IMR-90 (cell line): ENCODE measurements around the gene FBH1. TPM values are rescaled to one million over a fixed set of nuclear protein-coding genes. Genes with fewer than 3 reads are reported as not detected.

Experiments used
- ATAC-seq: fragments of 200-7000 bp; cut with Tn5 transposase; 2 replicates; pipeline ENCODE4 v1.9.1; 2020; ENCODE audit warnings: low read depth, mild to moderate bottlenecking, moderate library complexity
- BruUV-seq: library from RNA; stranded (reverse); fragments of 400-500 nt; replicated peaks from 2 replicates; lab custom pipeline; 2021; lab: Mats Ljungman, UMichigan
- CTCF ChIA-PET: fragments of 300-600 bp; formaldehyde crosslinking; extraction: SDS; loops from one replicate; lab custom pipeline; 2021; ENCODE audit warnings: antibody characterized with exemption; lab: Yijun Ruan, JAX
- POLR2A ChIA-PET: fragments of 300-600 bp; sonication (Branson Sonifier 250); formaldehyde crosslinking; loops from one replicate; lab custom pipeline; 2022; ENCODE audit warnings: antibody characterized with exemption; ENCODE audit not compliant: unreplicated experiment; lab: Charles Lee
- DNase-seq: peaks from one replicate; pipeline ENCODE4 v3.0.0; 2013
- H2AFZ ChIP-seq: replicated peaks from 2 replicates; pipeline ENCODE3; 2013; ENCODE audit warnings: low read length, mild to moderate bottlenecking; ENCODE audit not compliant: poor library complexity
- H2AK5ac ChIP-seq: 2 replicates; pipeline ENCODE4 v1.6.1; 2013; ENCODE audit warnings: low read depth, low read length, inconsistent platforms
- H2AK9ac ChIP-seq: replicated peaks from 2 replicates; pipeline ENCODE3; 2013; ENCODE audit warnings: mild to moderate bottlenecking, low read depth, low read length, moderate library complexity; ENCODE audit not compliant: poor library complexity
- H2BK120ac ChIP-seq: 2 replicates; pipeline ENCODE4 v1.6.1; 2013; ENCODE audit warnings: low read depth, low read length, inconsistent platforms
- H2BK15ac ChIP-seq: 3 replicates; pipeline ENCODE4 v1.6.1; 2013; ENCODE audit warnings: low read depth, low read length, inconsistent platforms
- H2BK20ac ChIP-seq: 2 replicates; pipeline ENCODE4 v1.6.1; 2013; ENCODE audit warnings: low read depth, mild to moderate bottlenecking, inconsistent platforms, low read length, moderate library complexity
- H2BK5ac ChIP-seq: 2 replicates; pipeline ENCODE4 v1.6.1; 2013; ENCODE audit warnings: mild to moderate bottlenecking, low read depth, low read length, inconsistent platforms; ENCODE audit not compliant: poor library complexity, severe bottlenecking
- H3K14ac ChIP-seq: replicated peaks from 2 replicates; pipeline ENCODE4 v1.6.1; 2013; ENCODE audit warnings: low read depth, low read length, inconsistent platforms
- H3K18ac ChIP-seq: 2 replicates; pipeline ENCODE4 v1.6.1; 2013; ENCODE audit warnings: low read depth, low read length, control low read depth
- H3K23ac ChIP-seq: 2 replicates; pipeline ENCODE4 v1.6.1; 2013; ENCODE audit warnings: low read depth, low read length, inconsistent platforms
- H3K27ac ChIP-seq: 2 replicates; pipeline ENCODE4 v1.5.1; 2013; ENCODE audit warnings: mild to moderate bottlenecking, control low read depth, low read length; ENCODE audit not compliant: insufficient read depth
- H3K27me3 ChIP-seq: 2 replicates; pipeline ENCODE4 v1.6.1; 2013; ENCODE audit warnings: low read length; ENCODE audit not compliant: control insufficient read depth, insufficient read depth
- H3K36me3 ChIP-seq: 2 replicates; pipeline ENCODE4 v1.6.1; 2013; ENCODE audit warnings: low read length, mixed read lengths; ENCODE audit not compliant: control insufficient read depth, insufficient read depth
- H3K4ac ChIP-seq: 2 replicates; pipeline ENCODE4 v1.6.1; 2013; ENCODE audit warnings: low read depth, low read length, inconsistent platforms
- H3K4me1 ChIP-seq: 2 replicates; pipeline ENCODE4 v1.6.1; 2013; ENCODE audit warnings: low read length, mixed read lengths; ENCODE audit not compliant: control insufficient read depth, insufficient read depth
- H3K4me2 ChIP-seq: 2 replicates; pipeline ENCODE4 v1.6.1; 2013; ENCODE audit warnings: low read depth, mild to moderate bottlenecking, control low read depth, low read length, moderate library complexity
- H3K4me3 ChIP-seq: 2 replicates; pipeline ENCODE4 v1.5.1; 2013; ENCODE audit warnings: low read depth, mild to moderate bottlenecking, control low read depth, low read length, moderate library complexity; ENCODE audit not compliant: insufficient read depth
- H3K56ac ChIP-seq: 2 replicates; pipeline ENCODE4 v1.6.1; 2013; ENCODE audit warnings: low read length, inconsistent platforms; ENCODE audit not compliant: insufficient read depth; ENCODE audit errors: extremely low read depth
- H3K79me1 ChIP-seq, 2 experiments: 2 replicates each; pipeline ENCODE4 v1.6.1; 2013; ENCODE audit warnings: low read length in 2 of 2, inconsistent platforms in 1 of 2, low read depth in 1 of 2
- H3K9ac ChIP-seq: 2 replicates; pipeline ENCODE4 v1.6.1; 2013; ENCODE audit warnings: low read depth, low read length, control low read depth
- H3K9me1 ChIP-seq: 2 replicates; pipeline ENCODE4 v1.6.1; 2013; ENCODE audit warnings: low read length, inconsistent platforms; ENCODE audit not compliant: insufficient read depth
- H3K9me3 ChIP-seq: 2 replicates; pipeline ENCODE4 v1.6.1; 2013; ENCODE audit warnings: low read length; ENCODE audit not compliant: control insufficient read depth, insufficient read depth
- H4K20me1 ChIP-seq: 2 replicates; pipeline ENCODE4 v1.6.1; 2013; ENCODE audit warnings: low read length, inconsistent platforms; ENCODE audit not compliant: insufficient read depth
- H4K5ac ChIP-seq: 2 replicates; pipeline ENCODE4 v1.6.1; 2013; ENCODE audit warnings: mild to moderate bottlenecking, low read depth, low read length, control low read depth
- H4K8ac ChIP-seq, 2 experiments: 2 replicates each; pipeline ENCODE4 v1.6.1; 2013; ENCODE audit warnings: low read depth in 2 of 2, low read length in 2 of 2, control low read depth in 1 of 2, inconsistent platforms in 1 of 2
- H4K91ac ChIP-seq: 2 replicates; pipeline ENCODE4 v1.6.1; 2013; ENCODE audit warnings: low read depth, low read length, inconsistent platforms; ENCODE audit not compliant: insufficient read depth
- BHLHE40 ChIP-seq: fragments of 150-350 bp; IDR thresholded peaks from 2 replicates; pipeline ENCODE4 v1.6.1; 2016; ENCODE audit warnings: mild to moderate bottlenecking, low read depth, low read length
- CEBPB ChIP-seq: IDR thresholded peaks from 2 replicates; pipeline ENCODE4 v1.6.1; 2012; ENCODE audit warnings: low read depth, low read length, improper control_type of control experiment
- CHD1 ChIP-seq: IDR thresholded peaks from 2 replicates; pipeline ENCODE4 v1.6.1; 2012; ENCODE audit warnings: low read depth, low read length, improper control_type of control experiment
- CTCF ChIP-seq: conservative IDR thresholded peaks from 2 replicates; pipeline ENCODE4 v1.5.1; 2012; ENCODE audit warnings: mild to moderate bottlenecking, low read depth, low read length, improper control_type of control experiment
- ELK1 ChIP-seq: fragments of 150-350 bp; IDR thresholded peaks from 2 replicates; pipeline ENCODE4 v1.6.1; 2016; ENCODE audit warnings: low read depth, mild to moderate bottlenecking, low read length, moderate library complexity, borderline replicate concordance
- FOS ChIP-seq: fragments of 150-350 bp; IDR thresholded peaks from 2 replicates; pipeline ENCODE4 v1.6.1; 2016; ENCODE audit warnings: low read depth, low read length
- MAFK ChIP-seq: IDR thresholded peaks from 2 replicates; pipeline ENCODE4 v1.6.1; 2012; ENCODE audit warnings: low read depth, low read length, improper control_type of control experiment
- MAZ ChIP-seq: IDR thresholded peaks from 2 replicates; pipeline ENCODE4 v1.6.1; 2012; ENCODE audit warnings: low read depth, mild to moderate bottlenecking, low read length, improper control_type of control experiment, moderate library complexity, borderline replicate concordance
- MXI1 ChIP-seq: IDR thresholded peaks from 2 replicates; pipeline ENCODE4 v1.6.1; 2012; ENCODE audit warnings: low read depth, mild to moderate bottlenecking, low read length, moderate library complexity, borderline replicate concordance
- NFE2L2 ChIP-seq: fragments of 150-350 bp; IDR thresholded peaks from 2 replicates; pipeline ENCODE4 v1.6.1; 2016; ENCODE audit warnings: low read depth, mild to moderate bottlenecking, low read length
- POLR2A ChIP-seq: IDR thresholded peaks from 2 replicates; pipeline ENCODE4 v1.6.1; 2012; ENCODE audit warnings: mild to moderate bottlenecking, low read depth, low read length
- RAD21 ChIP-seq: IDR thresholded peaks from 2 replicates; pipeline ENCODE4 v1.6.1; 2012; ENCODE audit warnings: low read length, improper control_type of control experiment
- RCOR1 ChIP-seq: IDR thresholded peaks from 2 replicates; pipeline ENCODE4 v1.6.1; 2012; ENCODE audit warnings: mild to moderate bottlenecking, low read length, improper control_type of control experiment; ENCODE audit not compliant: insufficient replicate concordance
- RFX5 ChIP-seq: IDR thresholded peaks from 2 replicates; pipeline ENCODE4 v1.8.0; 2012; ENCODE audit warnings: low read depth, mild to moderate bottlenecking, low read length, moderate library complexity
- SMC3 ChIP-seq: fragments of 150-350 bp; IDR thresholded peaks from 2 replicates; pipeline ENCODE4 v1.6.1; 2016; ENCODE audit warnings: low read depth, mild to moderate bottlenecking, antibody characterized with exemption, low read length, moderate library complexity
- USF2 ChIP-seq: fragments of 150-350 bp; IDR thresholded peaks from 2 replicates; pipeline ENCODE4 v1.6.1; 2017; ENCODE audit warnings: mild to moderate bottlenecking, antibody characterized with exemption, low read length, low read depth
- WGBS, 2 experiments: methylation state at CpG; one replicate each; pipeline versions ENCODE4 v1.1.5 to v1.1.7; 2013; ENCODE audit warnings: missing lambda C conversion rate in 2 of 2; ENCODE audit not compliant: insufficient read length in 1 of 2; ENCODE audit errors: extremely low coverage in 2 of 2; 5-methylcytosine and 5-hydroxymethylcytosine counted together
- dilution Hi-C: fragments of 300-500 bp; cut with HindIII; formaldehyde crosslinking; loops from one replicate; pipeline ENCODE4 v1.14.3; 2018; ENCODE audit warnings: low sequenced_read_pairs; ENCODE audit not compliant: unreplicated experiment
- in situ Hi-C: fragments of 300-500 bp; cut with MboI; formaldehyde crosslinking; loops from 3 replicates; pipeline ENCODE4 v1.14.3; 2019; ENCODE audit warnings: low sequenced_read_pairs, inconsistent platforms, mixed read lengths
- intact Hi-C: fragments of 100-400 bp; cut with micrococcal nuclease; formaldehyde crosslinking; loops from 2 replicates; pipeline ENCODE4 v1.10.0; 2022
- polyA plus RNA-seq, 3 experiments: library from polyadenylated mRNA; depleted of rRNA; stranded (reverse); fragments of >200 nt; gene quantifications; 2 replicates each; pipeline ENCODE4 v1.2.3, GENCODE V29; 2012; ENCODE audit warnings: low replicate concordance in 1 of 3
- total RNA-seq: library from RNA; depleted of rRNA; stranded (reverse); fragments of >200 nt; gene quantifications from 2 replicates; pipeline ENCODE4 v1.2.3, GENCODE V29; 2012

Gene FBH1
- total and polyA plus RNA-seq, 2 of the 4 experiments (the other 2 are of a cell fraction), result 59.3 to 72.2 TPM

- BruUV-seq, result no TSS peak
- Histone ChIP-seq H4K20me1 (no peaks in the 10 kb centered on the region), H2BK5ac (no peak overlapping the region), H3K4me2 (no peak overlapping the region), H2BK20ac (peak overlapping the region; percentile 64; the same call in 1 of the 2 replicates), H4K5ac (no peak overlapping the region), H3K23ac (no peak overlapping the region), H2AFZ (no peak overlapping the region), H3K4me1 (peaks cover 10% of the 10 kb centered on the region), H3K79me1 (no peaks in the 10 kb centered on the region), H3K56ac (peak overlapping the region; percentile 40; the same call in 1 of the 2 replicates), H4K8ac (no peak overlapping the region), H2BK120ac (peak overlapping the region; percentile 47), H3K9me3 (no peaks in the 10 kb centered on the region), H2BK15ac (peak overlapping the region; percentile 56; the same call in 1 of the 3 replicates), H3K9ac (no peak overlapping the region), H3K18ac (no peak overlapping the region), H3K36me3 (peaks cover 3% of the 10 kb centered on the region; the same call in 1 of the 2 replicates), H3K27me3 (no peaks in the 10 kb centered on the region), H2AK5ac (0 out of 2 replicates have a peak overlapping the region, but pooled peaks have one; percentile 37), H3K9me1 (peaks cover 10% of the 10 kb centered on the region; the same call in 1 of the 2 replicates), H2AK9ac (no peak overlapping the region), H4K91ac (peak overlapping the region; percentile 58; the same call in 1 of the 2 replicates), H3K4ac (peak overlapping the region; percentile 5), H3K27ac (no peak overlapping the region), H3K4me3 (no peak overlapping the region), H3K14ac (peak overlapping the region; percentile 1; the same call in 1 of the 2 replicates)
- intact Hi-C loops, result no loop called here
- no peak for TF ChIP-seq SMC3
- TF ChIP-seq NFE2L2, result no peak
- TF ChIP-seq CEBPB, result no peak
- no peak for TF ChIP-seq RAD21
- no peak for TF ChIP-seq USF2
- no peak for TF ChIP-seq CTCF
- TF ChIP-seq BHLHE40, result no peak
- no peak for TF ChIP-seq ELK1
- TF ChIP-seq RFX5, result no peak
- no peak for TF ChIP-seq MXI1
- TF ChIP-seq RCOR1, result no peak
- no peak for TF ChIP-seq POLR2A
- no peak for TF ChIP-seq MAZ
- TF ChIP-seq FOS, result no peak
- no peak for TF ChIP-seq MAFK
- no peak for TF ChIP-seq CHD1
- in situ Hi-C loops, result loop anchor here (5.0 to 25.0 kb wide), 3 partner anchors 33 to 1023 kb away; partner anchors contain the start of gene AKR1E2
- DNase-seq (no peak), ATAC-seq (no peak)
- dilution Hi-C loops, result no loop called here
- ChIA-PET CTCF (interaction anchor here (1.0 kb wide), 1 partner anchor 30 kb away, joined by 3 read pairs; no protein-coding TSS in a partner anchor), POLR2A (no interaction called here)
- 71% methylated on average over 2 of the region's 7 CpGs; no CpG with 5 or more reads in 1 of the 2 experiments for WGBS, 2 experiments
These were observed 30.0 kb upstream of the FBH1 start for GRCh38 chr10:5860066-5860465.
